K562 (cell line): Measurements from ENCODE around the gene USP16. TPM values are rescaled to one million over a fixed set of nuclear protein-coding genes. Genes with fewer than 3 reads are reported as not detected.

ENCODE experiments used
- NCOA6 ChIP-seq: fragments of 450-650 bp; IDR thresholded peaks from 2 replicates; pipeline ENCODE4 v1.6.1; 2017; ENCODE audit warnings: mild to moderate bottlenecking
- NFRKB ChIP-seq: fragments of 450-650 bp; IDR thresholded peaks from 2 replicates; pipeline ENCODE4 v1.6.1; 2016; ENCODE audit warnings: low read depth
- PHB ChIP-seq: fragments of 250-450 bp; sonication (Bioruptor Pico); IDR thresholded peaks from 2 replicates; pipeline ENCODE4 v1.5.0; 2021
- PHB2 ChIP-seq: fragments of 450-650 bp; IDR thresholded peaks from 2 replicates; pipeline ENCODE4 v1.6.1; 2017; ENCODE audit warnings: low read depth
- POLR2H ChIP-seq: IDR thresholded peaks from 2 replicates; pipeline ENCODE4 v1.6.1; 2016; ENCODE audit warnings: missing genetic modification characterization, low read depth, mild to moderate bottlenecking, control low read depth, missing compliant biosample characterization, moderate library complexity
- SMARCA5 ChIP-seq: fragments of 450-650 bp; IDR thresholded peaks from 2 replicates; pipeline ENCODE4 v1.6.1; 2016
- SUPT5H ChIP-seq: fragments of 450-650 bp; IDR thresholded peaks from 2 replicates; pipeline ENCODE4 v1.6.1; 2016
- ZNF274 ChIP-seq: IDR thresholded peaks from 2 replicates; pipeline ENCODE4 v1.6.1; 2011; ENCODE audit warnings: low read depth, mild to moderate bottlenecking, low read length, moderate library complexity, borderline replicate concordance
- ZNF764 ChIP-seq: fragments of 250-450 bp; sonication (Bioruptor Pico); IDR thresholded peaks from 2 replicates; pipeline ENCODE4 v1.4.0; 2020; ENCODE audit warnings: low read depth, mild to moderate bottlenecking, moderate library complexity
- polyA plus RNA-seq, 8 experiments: library from polyadenylated mRNA; depleted of rRNA in 4 of 8; stranded (reverse) in 5 of 8; unstranded in 3 of 8; fragments of >200 nt; fragmentation: Nextera tagmentation in 2 of 8; fragmentation: Illumina TruSeq in 1 of 8; extraction: Ambion mirVana in 2 of 8; extraction: Trizol in 1 of 8; gene quantifications; 2 replicates each; pipeline versions ENCODE4 v1.2.1 to v1.2.3, GENCODE V29; 2011 to 2014; ENCODE audit warnings: inconsistent platforms in 1 of 8, missing spikeins in 1 of 8
- total RNA-seq, 7 experiments: library from RNA; depleted of rRNA in 6 of 7; stranded (reverse); fragments of >200 nt in 6 of 7; fragmentation: Illumina TruSeq in 2 of 7; extraction: Trizol in 2 of 7; gene quantifications; 2 replicates each; pipeline versions ENCODE4 v1.2.1 to v1.2.3, GENCODE V29; 2011 to 2021; ENCODE audit warnings: low replicate concordance in 1 of 7
- TF ChIP-seq, protein P1 (sequence below): fragments of 250-450 bp; sonication (Bioruptor Pico); IDR thresholded peaks from 2 replicates; pipeline ENCODE4 v1.8.0; 2021; ENCODE audit warnings: moderate library complexity, mild to moderate bottlenecking, inconsistent platforms
- TF ChIP-seq, protein P2 (sequence below): IDR thresholded peaks from 2 replicates; pipeline ENCODE4 v1.6.1; 2011; ENCODE audit warnings: borderline replicate concordance, low read depth, mild to moderate bottlenecking, moderate library complexity, low read length; ENCODE audit not compliant: insufficient read depth, poor library complexity, severe bottlenecking
- TF ChIP-seq, protein P3 (sequence below): fragments of 450-650 bp; IDR thresholded peaks from 2 replicates; pipeline ENCODE4 v1.6.1; 2016; ENCODE audit warnings: low read depth
- TF ChIP-seq, protein P4 (sequence below): fragments of 450-650 bp; IDR thresholded peaks from 2 replicates; pipeline ENCODE4 v1.6.1; 2014; ENCODE audit warnings: low read depth, mild to moderate bottlenecking, moderate library complexity, borderline replicate concordance

The USP16 gene
- total and polyA plus RNA-seq, 9 of the 15 experiments (the other 6 are each of a cell fraction or from before 2014, with no cell fraction given): 38.4 to 90.9 (median 62.8) TPM

DNA sequence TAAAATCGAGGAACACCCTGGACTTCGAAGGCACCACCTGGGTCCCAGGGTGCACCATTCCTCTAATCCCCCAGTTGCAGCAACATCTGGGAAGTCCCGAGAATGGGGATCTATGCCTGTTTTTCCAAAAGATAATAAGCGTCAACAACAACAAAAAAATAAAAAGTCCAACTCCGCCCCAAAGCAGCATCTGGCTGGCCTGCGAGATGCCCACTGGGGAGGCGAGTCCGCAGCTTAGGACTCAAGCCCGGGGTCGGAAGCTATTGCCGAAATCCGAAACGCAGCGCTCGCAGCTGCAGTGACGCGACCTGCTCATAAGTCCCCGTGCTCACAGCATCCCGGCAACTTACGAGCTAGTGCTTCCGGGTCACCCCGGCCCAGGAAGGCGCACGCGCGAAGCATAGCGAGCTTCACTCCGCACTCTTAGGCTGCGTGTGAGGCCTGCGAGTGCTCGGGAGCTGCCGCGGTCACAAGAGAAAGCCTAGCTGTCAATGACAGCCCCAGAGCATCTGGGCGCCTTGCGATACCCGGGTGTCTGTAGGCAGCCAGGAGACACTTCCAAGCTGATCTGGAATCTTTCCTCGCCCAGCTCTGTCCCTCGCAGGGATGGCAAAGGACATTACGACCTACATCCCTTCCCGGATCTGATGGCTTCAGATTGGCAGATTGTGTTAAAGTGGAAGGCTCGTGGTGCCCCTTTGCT, 21.9 kb upstream of the USP16 start (continued):
- TF ChIP-seq, protein P1, sequence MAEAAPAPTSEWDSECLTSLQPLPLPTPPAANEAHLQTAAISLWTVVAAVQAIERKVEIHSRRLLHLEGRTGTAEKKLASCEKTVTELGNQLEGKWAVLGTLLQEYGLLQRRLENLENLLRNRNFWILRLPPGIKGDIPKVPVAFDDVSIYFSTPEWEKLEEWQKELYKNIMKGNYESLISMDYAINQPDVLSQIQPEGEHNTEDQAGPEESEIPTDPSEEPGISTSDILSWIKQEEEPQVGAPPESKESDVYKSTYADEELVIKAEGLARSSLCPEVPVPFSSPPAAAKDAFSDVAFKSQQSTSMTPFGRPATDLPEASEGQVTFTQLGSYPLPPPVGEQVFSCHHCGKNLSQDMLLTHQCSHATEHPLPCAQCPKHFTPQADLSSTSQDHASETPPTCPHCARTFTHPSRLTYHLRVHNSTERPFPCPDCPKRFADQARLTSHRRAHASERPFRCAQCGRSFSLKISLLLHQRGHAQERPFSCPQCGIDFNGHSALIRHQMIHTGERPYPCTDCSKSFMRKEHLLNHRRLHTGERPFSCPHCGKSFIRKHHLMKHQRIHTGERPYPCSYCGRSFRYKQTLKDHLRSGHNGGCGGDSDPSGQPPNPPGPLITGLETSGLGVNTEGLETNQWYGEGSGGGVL (CRISPR knock-in tag): no peak
- TF ChIP-seq ZNF764 (CRISPR knock-in tag): no peak
- TF ChIP-seq SUPT5H: peak; percentile 99
- TF ChIP-seq NCOA6: no peak
- TF ChIP-seq, protein P2, sequence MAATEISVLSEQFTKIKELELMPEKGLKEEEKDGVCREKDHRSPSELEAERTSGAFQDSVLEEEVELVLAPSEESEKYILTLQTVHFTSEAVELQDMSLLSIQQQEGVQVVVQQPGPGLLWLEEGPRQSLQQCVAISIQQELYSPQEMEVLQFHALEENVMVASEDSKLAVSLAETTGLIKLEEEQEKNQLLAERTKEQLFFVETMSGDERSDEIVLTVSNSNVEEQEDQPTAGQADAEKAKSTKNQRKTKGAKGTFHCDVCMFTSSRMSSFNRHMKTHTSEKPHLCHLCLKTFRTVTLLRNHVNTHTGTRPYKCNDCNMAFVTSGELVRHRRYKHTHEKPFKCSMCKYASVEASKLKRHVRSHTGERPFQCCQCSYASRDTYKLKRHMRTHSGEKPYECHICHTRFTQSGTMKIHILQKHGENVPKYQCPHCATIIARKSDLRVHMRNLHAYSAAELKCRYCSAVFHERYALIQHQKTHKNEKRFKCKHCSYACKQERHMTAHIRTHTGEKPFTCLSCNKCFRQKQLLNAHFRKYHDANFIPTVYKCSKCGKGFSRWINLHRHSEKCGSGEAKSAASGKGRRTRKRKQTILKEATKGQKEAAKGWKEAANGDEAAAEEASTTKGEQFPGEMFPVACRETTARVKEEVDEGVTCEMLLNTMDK: no peak
- TF ChIP-seq, protein P3, sequence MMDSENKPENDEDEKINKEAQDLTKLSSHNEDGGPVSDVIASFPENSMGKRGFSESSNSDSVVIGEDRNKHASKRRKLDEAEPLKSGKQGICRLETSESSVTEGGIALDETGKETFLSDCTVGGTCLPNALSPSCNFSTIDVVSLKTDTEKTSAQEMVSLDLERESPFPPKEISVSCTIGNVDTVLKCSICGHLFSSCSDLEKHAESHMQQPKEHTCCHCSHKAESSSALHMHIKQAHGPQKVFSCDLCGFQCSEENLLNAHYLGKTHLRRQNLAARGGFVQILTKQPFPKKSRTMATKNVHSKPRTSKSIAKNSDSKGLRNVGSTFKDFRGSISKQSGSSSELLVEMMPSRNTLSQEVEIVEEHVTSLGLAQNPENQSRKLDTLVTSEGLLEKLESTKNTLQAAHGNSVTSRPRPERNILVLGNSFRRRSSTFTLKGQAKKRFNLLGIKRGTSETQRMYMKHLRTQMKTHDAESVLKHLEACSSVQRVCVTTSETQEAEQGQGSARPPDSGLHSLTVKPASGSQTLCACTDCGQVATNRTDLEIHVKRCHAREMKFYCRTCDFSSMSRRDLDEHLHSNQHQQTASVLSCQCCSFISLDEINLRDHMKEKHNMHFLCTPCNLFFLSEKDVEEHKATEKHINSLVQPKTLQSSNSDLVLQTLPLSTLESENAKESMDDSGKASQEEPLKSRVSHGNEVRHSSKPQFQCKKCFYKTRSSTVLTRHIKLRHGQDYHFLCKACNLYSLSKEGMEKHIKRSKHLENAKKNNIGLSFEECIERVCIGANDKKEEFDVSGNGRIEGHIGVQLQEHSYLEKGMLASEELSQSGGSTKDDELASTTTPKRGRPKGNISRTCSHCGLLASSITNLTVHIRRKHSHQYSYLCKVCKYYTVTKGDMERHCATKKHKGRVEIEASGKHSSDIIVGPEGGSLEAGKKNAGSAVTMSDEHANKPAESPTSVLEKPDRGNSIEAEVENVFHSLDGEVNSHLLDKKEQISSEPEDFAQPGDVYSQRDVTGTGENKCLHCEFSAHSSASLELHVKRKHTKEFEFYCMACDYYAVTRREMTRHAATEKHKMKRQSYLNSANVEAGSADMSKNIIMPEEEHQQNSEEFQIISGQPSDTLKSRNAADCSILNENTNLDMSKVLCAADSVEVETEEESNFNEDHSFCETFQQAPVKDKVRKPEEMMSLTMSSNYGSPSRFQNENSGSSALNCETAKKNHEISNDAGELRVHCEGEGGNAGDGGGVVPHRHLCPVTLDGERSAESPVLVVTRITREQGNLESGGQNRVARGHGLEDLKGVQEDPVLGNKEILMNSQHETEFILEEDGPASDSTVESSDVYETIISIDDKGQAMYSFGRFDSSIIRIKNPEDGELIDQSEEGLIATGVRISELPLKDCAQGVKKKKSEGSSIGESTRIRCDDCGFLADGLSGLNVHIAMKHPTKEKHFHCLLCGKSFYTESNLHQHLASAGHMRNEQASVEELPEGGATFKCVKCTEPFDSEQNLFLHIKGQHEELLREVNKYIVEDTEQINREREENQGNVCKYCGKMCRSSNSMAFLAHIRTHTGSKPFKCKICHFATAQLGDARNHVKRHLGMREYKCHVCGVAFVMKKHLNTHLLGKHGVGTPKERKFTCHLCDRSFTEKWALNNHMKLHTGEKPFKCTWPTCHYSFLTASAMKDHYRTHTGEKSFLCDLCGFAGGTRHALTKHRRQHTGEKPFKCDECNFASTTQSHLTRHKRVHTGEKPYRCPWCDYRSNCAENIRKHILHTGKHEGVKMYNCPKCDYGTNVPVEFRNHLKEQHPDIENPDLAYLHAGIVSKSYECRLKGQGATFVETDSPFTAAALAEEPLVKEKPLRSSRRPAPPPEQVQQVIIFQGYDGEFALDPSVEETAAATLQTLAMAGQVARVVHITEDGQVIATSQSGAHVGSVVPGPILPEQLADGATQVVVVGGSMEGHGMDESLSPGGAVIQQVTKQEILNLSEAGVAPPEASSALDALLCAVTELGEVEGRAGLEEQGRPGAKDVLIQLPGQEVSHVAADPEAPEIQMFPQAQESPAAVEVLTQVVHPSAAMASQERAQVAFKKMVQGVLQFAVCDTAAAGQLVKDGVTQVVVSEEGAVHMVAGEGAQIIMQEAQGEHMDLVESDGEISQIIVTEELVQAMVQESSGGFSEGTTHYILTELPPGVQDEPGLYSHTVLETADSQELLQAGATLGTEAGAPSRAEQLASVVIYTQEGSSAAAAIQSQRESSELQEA: no peak
- peak; percentile 87 for TF ChIP-seq NFRKB
- peak; percentile 94 for TF ChIP-seq POLR2H (tag)
- no peak for TF ChIP-seq SMARCA5
- TF ChIP-seq PHB2: no peak
- TF ChIP-seq, protein P4, sequence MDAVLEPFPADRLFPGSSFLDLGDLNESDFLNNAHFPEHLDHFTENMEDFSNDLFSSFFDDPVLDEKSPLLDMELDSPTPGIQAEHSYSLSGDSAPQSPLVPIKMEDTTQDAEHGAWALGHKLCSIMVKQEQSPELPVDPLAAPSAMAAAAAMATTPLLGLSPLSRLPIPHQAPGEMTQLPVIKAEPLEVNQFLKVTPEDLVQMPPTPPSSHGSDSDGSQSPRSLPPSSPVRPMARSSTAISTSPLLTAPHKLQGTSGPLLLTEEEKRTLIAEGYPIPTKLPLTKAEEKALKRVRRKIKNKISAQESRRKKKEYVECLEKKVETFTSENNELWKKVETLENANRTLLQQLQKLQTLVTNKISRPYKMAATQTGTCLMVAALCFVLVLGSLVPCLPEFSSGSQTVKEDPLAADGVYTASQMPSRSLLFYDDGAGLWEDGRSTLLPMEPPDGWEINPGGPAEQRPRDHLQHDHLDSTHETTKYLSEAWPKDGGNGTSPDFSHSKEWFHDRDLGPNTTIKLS: peak; percentile 83
- no peak for TF ChIP-seq ZNF274
- TF ChIP-seq PHB (CRISPR knock-in tag): no peak
